Muscle of back (tissue), 11 donors: ENCODE measurements around the gene MMRN2. TPM values are rescaled to one million over a fixed set of nuclear protein-coding genes. Genes with fewer than 3 reads are reported as not detected.
"Not testable (repeated sequence)": the region's sequence is repeated elsewhere in the genome, so short reads cannot be mapped to it uniquely, and the experiment has no call there.

Source experiments
- DNase-seq, 3 donors: peaks; one replicate each; pipeline versions ENCODE4 v3.0.0 to v3.0.0-alpha.2; 2013
- polyA plus RNA-seq, 10 donors: library from polyadenylated mRNA; unstranded; fragments of 120-200 nt; gene quantifications; one replicate each; pipeline ENCODE4 v1.2.1, GENCODE V29; 2013; ENCODE audit not compliant: insufficient read length in 10 of 10

The MMRN2 gene
- polyA plus RNA-seq, 10 donors: 18.3 to 29.4 (median 20.3) TPM

DNA sequence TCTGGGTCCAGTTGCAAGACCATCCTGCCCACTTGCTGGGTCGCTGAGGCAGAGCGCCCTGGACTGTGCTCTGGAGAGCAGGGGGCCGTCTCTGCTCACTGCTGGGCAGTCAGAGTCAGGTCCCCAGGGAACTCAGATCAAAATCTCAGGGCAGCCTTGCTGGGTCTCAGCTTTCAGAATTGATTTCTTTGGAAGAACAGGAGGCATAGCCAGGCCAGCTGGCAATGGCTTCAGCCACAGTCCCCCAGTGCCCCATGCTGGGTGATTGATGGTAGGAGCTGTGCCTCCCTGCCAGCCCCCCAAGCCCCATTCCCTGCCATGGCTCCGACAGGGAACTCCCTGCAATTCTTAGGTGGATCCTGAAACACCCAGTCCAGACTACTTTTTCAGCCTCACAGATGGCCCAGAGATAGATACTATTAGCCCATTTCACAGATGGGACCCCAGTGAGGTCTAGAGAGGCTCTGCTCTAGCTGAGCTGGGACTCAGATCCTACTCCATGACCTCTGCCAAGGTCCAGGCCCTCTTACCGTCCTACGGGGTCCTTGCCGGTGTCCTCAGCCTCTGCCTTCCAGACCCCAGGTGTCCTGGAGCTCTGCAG lies 467 bp downstream of the MMRN2 start:
- DNase-seq: no peak

DNA sequence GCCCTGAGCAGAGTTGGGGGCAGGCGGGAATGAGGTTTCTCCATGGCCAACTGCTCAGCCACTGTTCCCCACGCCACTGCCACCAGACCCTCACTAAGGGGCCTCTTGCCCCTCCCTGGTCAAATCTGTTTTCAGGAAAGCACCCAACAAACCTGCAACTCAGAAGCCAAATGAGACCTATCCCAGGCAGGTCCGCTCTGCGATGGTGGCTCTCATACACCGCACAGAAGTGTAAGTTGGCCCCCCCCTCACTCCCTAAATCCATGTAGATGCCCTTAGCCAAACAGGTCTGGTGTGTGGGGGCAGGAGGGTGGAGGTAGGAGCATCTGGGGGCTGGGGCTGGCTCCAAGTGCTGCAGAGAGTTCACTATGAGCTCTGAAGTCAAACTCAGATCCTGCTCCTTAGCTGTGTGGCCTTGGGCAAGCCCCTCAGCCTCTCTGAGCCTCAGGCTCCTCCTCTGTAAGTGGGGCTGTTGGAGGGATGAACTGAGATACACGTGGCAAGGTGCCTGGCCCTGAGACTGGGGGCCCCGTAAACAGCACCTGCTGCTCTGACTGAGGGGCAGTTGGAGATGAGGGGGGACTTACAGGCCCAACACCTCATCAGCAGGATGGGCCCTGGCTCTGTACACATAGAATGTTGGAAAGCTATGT lies 1.1 kb downstream of the MMRN2 start:
- DNase-seq: no peak

DNA sequence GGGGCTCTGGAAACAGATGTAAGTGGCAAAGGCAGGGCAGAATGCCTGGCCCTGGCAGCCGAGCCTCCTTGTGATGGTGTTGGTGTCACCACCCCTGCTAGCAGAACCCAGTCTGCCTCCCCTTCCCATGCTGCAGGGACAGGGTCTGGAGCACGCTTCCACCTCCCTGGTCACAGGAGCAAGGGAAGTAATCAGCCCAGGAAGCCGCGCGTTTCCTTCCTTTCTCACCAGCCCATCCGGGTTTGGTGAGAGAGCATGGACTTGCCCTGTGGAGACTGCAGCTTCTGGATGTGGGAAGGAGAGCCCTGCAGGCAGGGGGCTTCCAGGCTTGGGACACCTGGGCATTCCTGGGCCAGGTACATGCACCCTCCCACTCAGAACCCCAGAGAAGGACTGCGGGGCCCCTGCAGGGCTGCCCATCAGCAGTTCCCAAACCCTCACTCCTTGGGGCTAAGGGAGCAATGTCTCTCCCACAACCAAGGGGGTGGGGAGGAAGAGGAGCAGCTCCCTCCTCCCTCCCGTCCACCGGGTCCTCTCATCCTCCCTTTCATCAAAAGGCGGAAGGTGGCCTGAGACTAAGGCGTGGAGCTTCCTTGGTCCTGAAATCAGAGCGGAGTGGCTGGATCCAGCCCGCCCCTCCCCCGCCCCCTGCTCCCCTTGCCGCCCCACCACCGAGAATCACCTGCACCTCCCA lies 1.8 kb downstream of the MMRN2 start:
- peak in 1 of 3 donors; percentile 40 for DNase-seq

DNA sequence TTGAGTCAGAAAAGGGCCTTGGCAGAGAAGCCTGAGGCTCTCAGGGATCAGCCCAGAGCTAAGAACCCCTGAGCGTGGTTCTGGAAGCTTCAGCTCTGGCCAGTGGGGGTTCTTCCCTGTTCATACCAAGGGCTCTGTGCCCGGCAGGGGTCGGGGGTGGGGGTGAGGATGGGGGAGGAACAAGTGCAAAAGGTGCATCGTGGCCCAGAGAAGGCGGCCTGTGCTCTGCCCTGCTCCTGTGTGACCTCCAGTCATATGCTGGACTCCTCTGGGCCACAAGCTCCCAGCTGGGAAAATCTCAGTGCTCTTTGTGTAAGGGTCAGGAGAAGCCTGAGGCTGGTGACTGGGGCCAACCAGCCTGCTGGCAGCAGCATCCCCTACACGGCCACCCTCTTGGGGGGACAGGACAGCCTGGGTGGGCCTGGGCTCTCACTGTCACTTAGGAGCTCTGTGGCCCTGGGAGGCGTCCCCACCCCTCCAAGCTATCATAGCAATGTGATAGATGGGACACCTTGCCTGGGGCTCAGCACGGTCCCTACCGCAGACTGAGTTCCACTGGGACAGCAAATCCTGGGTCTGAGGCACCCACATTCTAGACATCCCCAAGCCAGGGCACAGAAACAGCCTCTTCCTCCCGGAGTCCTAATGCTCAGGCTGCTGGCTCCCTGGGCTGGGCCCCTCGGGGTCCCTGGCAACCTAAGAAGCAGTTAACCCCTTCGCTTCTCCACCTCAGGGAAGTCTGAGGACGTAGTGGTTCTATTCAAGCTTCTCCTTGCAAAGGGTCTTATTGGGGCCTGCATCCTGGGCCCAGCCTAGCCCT lies 2.5 kb downstream of the MMRN2 start:
- peak in 1 of 3 donors; percentile 44 for DNase-seq

DNA sequence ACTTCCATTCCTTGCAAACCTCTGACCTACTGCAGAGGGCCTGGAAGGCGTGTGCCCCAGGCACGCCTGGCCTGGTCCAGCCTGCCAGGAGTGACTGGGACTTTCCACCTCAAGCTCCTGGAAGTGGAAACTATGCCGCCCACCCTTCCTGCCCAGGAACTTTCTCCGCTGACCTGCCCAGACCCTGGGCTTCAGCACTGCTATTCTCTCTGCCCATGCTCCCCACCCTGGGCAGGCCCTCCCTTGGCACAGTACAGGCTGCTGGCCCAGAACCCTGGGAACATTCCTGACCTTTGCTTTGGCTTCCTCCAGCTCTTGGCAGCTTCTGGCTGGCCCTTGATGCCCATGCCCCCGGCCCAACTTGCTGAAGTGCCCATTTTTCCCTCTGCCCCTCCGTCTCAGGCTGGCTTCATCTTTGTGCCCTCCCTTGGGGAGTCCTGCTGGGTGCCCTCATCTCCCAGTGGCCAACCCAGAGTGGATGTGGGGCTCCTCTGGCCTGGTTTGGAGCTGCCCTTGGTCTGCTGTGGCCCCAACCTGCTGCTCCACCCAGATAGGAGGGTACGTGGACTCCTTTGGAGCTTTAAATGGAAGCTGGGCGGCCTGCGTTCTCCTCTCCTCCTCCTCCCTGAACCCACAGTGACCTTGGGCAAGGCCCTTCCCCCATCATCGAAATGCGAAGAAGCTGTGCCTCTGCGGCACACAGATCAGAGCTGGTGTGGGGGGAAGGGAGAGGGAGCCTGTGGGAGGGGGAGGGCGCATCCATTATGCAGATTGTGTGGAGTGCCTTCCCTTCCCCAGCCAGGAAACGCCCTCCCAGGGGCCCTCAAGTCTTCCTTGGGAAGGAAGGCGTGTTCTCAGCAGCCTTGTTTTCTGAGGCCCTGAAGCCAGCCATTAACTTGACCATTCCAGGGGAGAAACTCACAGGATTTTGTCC lies 3.4 kb downstream of the MMRN2 start:
- DNase-seq: peak; percentile 63 to 88 (median 64)

DNA sequence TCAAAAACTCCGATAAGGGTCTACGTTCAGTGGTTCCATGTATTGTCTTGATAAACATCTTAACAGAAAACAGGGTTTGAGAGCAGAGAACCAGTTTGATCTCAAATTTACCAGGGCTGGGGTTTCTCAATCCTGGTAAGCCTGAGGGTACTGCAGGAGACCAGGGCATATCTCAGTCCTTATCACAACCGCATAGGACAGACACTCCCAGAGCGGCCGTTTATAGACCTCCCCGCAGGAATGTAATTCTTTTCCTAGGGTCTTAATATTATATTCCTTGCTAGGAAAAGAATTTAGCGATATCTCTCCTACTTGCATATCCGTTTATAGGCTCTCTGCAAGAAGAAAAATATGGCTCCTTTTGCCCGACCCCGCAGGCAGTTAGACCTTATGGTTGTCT lies 4.7 kb downstream of the MMRN2 start:
- DNase-seq: not testable (repeated sequence)

DNA sequence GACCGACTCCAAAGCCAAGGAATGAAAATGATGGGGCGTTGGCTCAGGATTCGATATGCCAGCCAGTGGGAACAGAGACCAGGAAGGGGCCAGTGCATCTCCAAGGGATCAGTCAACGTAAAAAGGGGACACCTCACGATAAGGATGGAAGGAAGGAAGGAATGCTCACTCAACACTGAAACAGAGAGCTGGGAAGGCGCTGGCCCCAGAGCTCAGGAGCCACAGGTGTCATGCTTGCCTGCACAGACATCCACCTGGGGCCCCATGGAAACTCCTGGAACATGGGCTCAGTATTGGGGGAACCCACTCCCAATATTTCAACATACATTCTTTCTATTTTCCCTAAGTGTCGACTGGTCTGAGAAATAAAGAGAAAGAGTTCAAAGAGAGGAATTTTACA lies 5.3 kb downstream of the MMRN2 start:
- no peak for DNase-seq

DNA sequence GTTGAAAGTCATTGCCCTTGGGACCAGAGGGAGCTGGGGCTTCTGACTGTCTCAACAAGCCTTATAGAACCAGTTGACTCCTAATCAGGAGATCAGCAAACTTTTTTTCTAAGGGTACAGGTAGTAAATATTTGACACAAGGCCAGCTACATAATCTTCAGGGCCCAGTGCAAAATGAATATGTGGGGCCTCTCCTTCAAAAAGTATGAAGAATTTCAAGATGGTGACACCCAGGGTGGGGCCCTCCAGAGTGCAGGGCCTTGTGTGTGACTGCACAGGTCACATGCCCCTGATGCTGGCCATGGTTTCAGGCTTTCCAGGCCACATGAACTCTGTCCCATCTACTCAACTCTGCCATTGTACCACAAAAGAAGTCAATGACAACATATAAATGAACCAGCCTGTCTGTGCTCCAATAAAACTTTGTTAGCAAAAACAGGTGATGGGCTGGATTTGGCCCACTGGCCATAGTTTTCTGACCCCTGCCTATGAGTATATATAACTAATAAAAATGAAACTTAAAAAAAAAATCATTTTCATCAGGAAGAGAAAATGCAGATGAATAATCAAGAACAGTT lies 6.1 kb downstream of the MMRN2 start:
- no peak for DNase-seq

DNA sequence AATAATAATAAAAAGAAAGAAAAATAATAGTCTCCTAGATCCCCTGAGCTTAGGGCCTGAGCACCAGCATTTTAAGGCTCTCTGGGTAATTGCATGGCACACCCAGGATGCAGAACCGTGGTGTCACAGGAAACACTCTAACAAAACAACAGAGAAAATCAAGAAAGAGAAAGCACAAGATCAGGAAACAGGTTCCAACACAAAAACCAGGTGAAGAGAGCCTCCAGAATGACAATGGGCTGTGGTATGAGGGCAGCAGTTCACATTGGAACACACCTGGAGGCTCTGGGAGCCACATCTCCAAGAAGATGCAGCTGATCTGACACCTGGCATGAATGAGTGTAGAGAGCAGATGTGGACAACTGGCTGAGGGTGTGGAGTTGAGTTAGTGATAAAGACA lies 7.1 kb downstream of the MMRN2 start:
- DNase-seq: no peak

DNA sequence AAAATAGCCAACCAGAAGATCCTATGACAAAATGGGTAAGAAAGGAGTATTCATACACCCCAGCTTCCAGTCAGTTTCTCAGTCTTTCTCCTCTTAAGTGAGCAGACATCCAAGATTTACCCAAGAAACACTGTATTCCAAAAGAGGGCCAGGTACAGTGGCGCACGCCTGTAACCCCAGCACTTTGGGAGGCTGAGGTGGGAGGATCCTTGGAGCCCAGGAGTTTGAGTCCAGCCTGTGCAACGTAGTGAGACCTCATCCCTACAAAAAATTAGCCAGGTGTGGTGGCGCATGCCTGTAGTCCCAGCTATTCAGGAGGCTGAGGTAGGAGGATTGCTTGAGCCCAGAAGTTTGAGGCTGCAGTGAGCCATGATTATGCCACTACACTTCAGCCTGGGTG lies 9.6 kb downstream of the MMRN2 start:
- DNase-seq: not testable (repeated sequence)

DNA sequence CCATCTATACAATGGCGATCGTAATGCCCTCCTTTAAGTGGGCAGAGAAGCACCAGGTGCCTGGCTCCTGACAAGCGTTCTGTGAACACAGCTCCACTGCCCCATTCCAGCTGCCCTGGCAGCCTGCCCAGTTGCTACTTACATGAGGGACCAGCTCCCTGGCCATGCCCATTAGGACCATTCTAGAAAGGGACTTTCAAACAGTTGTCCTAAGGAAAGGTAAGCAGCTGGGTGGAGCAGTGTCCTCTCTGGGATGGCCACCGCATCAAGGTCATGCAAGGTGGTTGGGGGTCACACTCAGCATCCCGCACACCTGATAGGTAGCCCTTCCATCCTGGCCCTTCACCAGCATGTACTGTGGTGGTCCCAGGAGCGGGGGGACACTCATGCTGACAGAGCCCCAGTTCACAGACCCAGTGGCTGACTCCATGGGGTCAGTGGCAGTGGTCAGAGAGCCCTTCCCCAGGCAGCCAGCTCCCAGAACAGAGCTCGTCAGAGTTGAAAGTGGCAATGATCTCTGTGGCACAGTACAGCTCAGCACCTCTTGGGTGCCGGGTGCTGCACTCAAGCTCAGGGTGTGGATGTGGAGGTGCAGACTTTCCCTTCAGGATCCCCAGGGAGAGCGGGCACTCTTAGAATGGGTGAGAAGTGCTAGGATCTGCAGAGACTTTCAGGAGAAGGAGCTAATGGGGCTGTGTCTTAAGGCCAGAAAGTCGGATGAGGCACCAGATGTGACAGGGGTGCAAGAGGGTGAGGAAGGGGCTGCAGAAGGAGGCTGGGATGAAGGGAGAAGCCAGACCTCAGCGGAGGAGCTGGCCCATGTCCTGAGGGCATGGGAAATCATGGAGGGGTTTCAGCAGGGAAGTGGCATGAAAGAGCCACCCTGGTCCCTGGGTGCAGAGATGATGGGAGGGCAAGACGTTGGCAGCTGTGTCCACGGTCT lies 10.9 kb downstream of the MMRN2 start:
- no peak for DNase-seq

DNA sequence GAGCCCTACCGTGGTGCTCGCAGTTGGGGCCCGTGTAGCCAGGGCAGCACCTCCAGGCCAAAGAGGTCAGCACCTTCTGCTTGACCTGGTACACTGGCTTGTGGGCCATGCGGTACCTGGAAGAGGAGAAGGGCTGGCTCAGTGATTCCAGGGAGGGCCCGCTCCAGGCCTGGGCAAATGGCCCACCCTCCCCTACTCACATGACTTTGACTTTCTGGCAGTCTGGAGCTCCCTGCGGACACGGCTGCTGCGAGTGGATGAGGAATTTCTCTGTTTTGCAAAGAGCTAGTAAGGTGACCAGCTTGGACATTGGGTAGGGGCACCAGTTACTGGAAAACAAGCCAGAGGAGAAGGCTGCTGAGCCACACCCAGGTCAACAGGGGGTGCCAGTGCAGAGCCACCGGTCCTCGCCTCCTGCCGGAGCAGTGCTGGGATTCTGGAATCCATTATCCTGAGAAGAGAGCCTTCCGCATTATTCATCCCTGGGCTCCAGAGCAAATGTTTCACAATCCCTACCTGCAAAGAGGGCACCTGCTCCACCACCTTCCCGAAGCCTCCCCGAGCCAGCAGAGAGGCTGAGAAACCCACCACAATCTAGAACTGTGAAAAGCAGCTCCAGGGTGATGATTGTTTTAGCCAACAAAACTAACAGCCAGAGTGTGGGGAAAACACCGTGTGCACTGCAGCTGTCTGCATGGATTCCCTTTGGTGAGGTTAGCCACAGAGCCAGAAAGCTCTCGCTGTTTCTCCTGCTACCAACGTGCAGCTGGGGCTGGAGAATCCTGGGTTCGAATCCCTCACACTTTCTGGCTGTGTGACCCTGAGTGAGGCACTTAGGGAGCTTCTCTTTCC lies 11.8 kb downstream of the MMRN2 start:
- peak in 1 of 3 donors; percentile 73 for DNase-seq

DNA sequence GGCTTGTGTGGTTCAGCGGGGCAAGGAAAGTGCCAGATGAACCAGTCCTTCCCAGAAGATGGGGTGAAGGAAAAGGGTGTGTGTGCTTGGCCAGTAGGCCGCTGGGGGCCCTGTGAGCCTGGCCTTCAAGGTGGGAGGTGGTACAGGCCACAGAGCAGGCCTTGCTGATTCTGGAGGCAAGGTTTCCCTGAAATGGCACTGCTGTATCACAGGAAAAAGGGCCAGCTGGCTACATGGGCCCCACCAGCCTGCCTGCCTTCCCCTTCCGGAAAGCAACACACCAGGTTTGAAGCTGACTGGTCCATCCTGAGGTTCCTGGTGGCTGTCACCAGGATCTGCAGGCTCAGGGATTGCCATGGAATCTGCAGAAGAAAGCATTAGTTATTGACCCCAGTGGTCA lies 12.5 kb downstream of the MMRN2 start:
- DNase-seq: no peak

DNA sequence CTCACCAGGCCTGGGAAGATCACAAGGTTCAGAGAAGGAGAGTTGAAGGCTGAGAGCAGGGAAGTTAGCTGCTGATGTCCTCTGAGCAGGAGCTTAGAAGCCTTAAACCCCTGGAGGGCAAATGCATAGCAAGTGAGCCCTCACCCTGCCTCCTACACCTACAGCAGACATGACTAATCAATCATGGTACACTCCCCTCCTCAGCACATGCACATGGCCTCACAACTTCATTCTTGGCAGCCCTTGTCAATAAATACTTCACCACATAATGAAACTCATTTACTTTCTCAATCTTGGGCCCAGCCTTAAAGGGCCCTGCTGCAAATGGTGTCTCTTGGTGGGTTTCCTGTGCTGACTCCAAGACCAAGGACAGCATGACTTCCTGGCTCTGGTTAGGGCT lies 12.9 kb downstream of the MMRN2 start:
- DNase-seq: no peak

DNA sequence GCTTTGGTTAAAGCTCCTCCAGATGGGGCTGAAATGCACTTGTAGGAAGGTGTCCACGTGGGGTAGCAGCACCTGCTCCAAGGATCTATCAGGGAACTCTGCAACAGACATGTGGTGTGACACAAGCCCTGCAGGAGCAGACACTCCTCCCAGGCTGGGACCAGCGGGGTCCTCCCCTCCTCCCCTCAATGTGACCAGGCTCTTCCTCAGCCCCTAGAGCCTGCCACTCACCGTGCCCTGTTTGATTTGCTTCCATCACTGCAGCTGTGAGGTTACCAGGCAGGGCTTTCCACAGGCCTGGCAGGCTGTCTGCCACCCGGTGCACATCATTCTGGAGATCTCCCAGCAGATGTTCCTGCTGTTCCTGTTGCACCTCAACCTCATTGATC lies 13.4 kb downstream of the MMRN2 start:
- no peak for DNase-seq

DNA sequence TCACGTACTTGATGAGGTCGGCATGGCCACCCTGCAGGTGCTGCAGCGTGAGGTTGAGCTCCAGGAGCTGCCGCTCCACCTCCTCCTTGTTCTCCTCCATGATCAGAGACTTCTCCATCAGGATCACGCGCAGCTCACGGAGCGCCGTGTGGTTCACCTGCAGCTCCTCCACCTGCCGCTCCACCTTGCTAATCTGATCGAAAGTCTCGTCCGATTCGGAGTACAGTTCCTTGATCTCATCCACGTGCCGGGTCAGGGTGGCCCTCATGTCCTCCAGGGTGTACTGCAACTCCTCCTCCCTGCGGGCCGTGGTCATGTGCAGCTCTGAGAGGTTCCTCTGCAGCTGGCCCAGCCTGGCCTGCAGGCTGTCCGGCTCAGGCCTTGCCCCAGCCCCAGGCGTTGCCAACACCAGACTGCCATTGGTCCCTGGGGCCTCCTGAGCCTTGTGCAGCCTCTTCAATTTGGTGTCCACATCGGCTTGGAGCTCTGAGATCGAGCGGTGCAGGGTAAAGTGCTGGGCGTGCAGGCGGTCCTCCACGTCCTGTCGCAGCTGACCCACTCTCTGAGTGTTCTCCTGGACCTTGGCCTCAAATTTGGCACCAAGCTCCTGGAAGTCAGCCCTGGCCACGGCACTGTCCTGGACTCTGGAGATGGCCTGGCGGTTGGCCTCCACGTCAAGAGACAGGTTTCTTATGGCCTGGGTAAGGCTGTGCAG lies 13.9 kb downstream of the MMRN2 start:
- DNase-seq: no peak

DNA sequence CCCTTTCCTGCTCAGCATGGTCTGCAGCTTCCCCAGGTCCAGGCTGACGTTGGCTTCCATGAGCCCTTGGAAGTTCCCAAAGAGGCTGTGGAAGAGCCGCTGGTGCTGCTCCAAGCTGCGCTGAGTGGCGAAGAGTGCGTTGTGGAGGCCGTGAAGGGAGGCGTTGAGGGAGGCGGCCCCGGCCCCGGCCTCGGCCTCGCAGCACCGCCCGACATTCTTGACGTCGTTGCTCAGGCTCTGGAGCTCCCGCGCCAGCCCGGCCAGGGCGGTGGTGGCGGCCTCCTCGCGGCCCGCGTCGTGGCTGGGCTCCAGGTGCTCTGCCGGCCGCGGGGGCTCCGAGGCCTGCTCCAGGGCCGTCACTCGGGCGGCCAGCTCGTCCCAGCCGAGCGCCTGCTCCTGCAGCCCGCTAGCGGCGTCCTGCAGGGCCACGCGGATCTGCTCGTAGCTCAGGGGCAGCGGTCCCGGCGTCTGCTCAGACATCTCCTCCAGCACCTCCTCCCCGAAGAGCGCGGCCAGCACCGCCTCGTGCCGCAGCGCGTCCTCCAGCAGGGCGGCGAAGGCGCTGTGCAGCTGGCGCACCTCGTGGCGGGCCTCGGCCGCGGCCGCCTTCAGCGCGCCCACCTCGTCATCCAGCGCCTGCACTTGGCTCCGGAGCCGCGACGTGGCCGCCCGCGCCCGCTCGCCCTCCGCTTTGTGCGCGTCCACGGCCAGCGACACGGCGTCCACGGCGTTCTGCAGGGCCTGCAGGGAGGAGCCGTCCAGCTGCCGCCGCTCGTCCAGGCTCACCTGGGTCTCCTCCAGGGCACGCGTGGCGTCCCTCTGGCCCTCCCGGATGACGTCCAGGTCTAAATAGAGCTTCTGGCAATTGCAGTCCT lies 14.7 kb downstream of the MMRN2 start:
- DNase-seq: peak in 1 of 3 donors; percentile 57
